Peyer's patch (tissue), 4 donors: ENCODE measurements around the gene SLC2A2.

Experiments
- POLR2A ChIP-seq, 2 donors: fragments of 450-650 bp; IDR thresholded peaks; one replicate each; pipeline ENCODE4 v1.5.1; 2017; ENCODE audit warnings: antibody characterized with exemption in 2 of 2, mild to moderate bottlenecking in 2 of 2, moderate library complexity in 2 of 2
- TF ChIP-seq, protein P1 (sequence below), 6 experiments: fragments of 450-650 bp in 4 of 6; fragments of 200-600 bp in 2 of 6; sonication (generic) in 1 of 6; IDR thresholded peaks; one replicate each; pipeline ENCODE4 v1.5.1; 2017 to 2019; ENCODE audit warnings: antibody characterized with exemption in 6 of 6, mild to moderate bottlenecking in 3 of 6, moderate library complexity in 1 of 6

DNA sequence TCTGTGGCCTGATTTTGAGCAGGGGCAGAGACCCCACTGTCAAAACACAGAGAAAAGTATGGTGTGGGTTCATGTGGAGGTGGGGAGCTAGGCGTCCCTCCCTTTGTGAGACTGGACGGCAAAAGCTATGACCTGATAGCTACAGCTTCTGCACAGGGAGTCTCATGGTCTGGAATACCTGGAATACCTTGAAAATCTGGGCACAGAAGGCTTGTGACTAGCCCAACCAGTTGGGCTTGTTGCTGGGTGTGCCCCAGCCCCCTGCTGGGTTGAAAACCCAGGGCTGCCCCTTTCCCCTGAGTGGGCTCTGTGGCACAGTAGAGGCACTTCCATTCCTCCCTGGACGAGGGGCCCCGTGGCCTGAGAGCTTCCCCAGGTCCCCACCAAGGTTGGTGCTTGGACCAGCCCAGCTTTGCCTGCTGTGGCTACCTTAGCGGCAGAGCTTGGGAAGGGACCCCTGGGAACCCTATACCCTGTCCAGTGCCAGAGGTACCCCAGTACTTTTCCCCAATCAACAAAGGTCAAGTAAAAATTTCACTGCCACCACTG, 37.3 kb downstream of the SLC2A2 start:
- TF ChIP-seq, protein P1, sequence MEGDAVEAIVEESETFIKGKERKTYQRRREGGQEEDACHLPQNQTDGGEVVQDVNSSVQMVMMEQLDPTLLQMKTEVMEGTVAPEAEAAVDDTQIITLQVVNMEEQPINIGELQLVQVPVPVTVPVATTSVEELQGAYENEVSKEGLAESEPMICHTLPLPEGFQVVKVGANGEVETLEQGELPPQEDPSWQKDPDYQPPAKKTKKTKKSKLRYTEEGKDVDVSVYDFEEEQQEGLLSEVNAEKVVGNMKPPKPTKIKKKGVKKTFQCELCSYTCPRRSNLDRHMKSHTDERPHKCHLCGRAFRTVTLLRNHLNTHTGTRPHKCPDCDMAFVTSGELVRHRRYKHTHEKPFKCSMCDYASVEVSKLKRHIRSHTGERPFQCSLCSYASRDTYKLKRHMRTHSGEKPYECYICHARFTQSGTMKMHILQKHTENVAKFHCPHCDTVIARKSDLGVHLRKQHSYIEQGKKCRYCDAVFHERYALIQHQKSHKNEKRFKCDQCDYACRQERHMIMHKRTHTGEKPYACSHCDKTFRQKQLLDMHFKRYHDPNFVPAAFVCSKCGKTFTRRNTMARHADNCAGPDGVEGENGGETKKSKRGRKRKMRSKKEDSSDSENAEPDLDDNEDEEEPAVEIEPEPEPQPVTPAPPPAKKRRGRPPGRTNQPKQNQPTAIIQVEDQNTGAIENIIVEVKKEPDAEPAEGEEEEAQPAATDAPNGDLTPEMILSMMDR (IDR thresholded peaks at IDR 0.05) = no peak
- no peak for TF ChIP-seq POLR2A (IDR thresholded peaks at IDR 0.05)
